K562 (cell line): ENCODE data around the gene RASAL1. TPM values are rescaled to one million over a fixed set of nuclear protein-coding genes. Genes with fewer than 3 reads are reported as not detected.

Experiments
- ATAC-seq: fragments of 200-7000 bp; cut with Tn5 transposase; 3 replicates; pipeline ENCODE4 v1.9.1; 2020; ENCODE audit warnings: moderate library complexity
- BruUV-seq: library from RNA; stranded (reverse); fragments of 400-500 nt; replicated peaks from 2 replicates; lab custom pipeline; 2021; lab: Mats Ljungman, UMichigan
- CTCF ChIA-PET: fragments of 300-600 bp; formaldehyde crosslinking; extraction: SDS; loops from one replicate; lab custom pipeline; 2021; ENCODE audit warnings: low intra/inter-chr PET ratio; lab: Yijun Ruan, JAX
- POLR2A ChIA-PET: fragments of 300-600, 350-650 bp; sonication (Branson Sonifier 250); formaldehyde crosslinking; extraction: SDS; loops from one replicate; lab custom pipeline; 2021; ENCODE audit warnings: antibody characterized with exemption, inconsistent platforms; lab: Yijun Ruan, JAX
- DNase-seq, 4 experiments: peaks; one replicate each; pipeline versions ENCODE4 v3.0.0 to v3.0.0-alpha.2; 2011 to 2018; ENCODE audit warnings: low spot score in 3 of 4, mixed read lengths in 3 of 4; ENCODE audit errors: extremely low read depth in 1 of 4
- FAIRE-seq: peaks from 2 replicates; lab custom pipeline; 2011; peaks lifted over from hg19 to GRCh38; lab: Jason Lieb, UNC
- H2AFZ ChIP-seq: 2 replicates; pipeline ENCODE4 v1.6.0; 2011; ENCODE audit warnings: low read depth, low read length, control low read depth, inconsistent platforms
- H3K27ac ChIP-seq: fragments of 200-600 bp; 3 replicates; pipeline ENCODE4 v1.8.0; 2011; ENCODE audit warnings: low read depth, mild to moderate bottlenecking, control low read depth, inconsistent platforms, low read length, moderate library complexity, mixed read lengths; ENCODE audit errors: extremely low read depth
- H3K27me3 ChIP-seq, 2 experiments: fragments of 300-600 bp in 1 of 2; 2 replicates in 1 of 2; 3 replicates in 1 of 2; pipeline versions ENCODE4 v1.6.0 to v1.8.0; 2011; ENCODE audit warnings: inconsistent platforms in 2 of 2, low read length in 2 of 2, mild to moderate bottlenecking in 1 of 2, mixed read lengths in 1 of 2, moderate library complexity in 1 of 2; ENCODE audit not compliant: control insufficient read depth in 2 of 2, insufficient read depth in 2 of 2
- H3K36me3 ChIP-seq: fragments of 300-600 bp; 3 replicates; pipeline ENCODE4 v1.8.0; 2011; ENCODE audit warnings: mild to moderate bottlenecking, low read length, inconsistent platforms; ENCODE audit not compliant: control insufficient read depth, insufficient read depth
- H3K4me1 ChIP-seq, 2 experiments: fragments of 200-600 bp in 1 of 2; replicated peaks in 1 of 2; 2 replicates in 1 of 2; 3 replicates in 1 of 2; pipeline versions ENCODE4 v1.5.1 to v1.8.0; 2011; ENCODE audit warnings: inconsistent platforms in 2 of 2, low read length in 2 of 2, mild to moderate bottlenecking in 1 of 2, mixed read lengths in 1 of 2, moderate library complexity in 1 of 2; ENCODE audit not compliant: control insufficient read depth in 2 of 2, insufficient read depth in 2 of 2
- H3K4me2 ChIP-seq: 2 replicates; pipeline ENCODE4 v1.6.1; 2011; ENCODE audit warnings: low read length, control low read depth, inconsistent platforms, mixed read lengths; ENCODE audit not compliant: insufficient read depth
- H3K4me3 ChIP-seq: fragments of 200-600 bp; sonication (generic), shearing (Covaris generic); 2 replicates; pipeline ENCODE4 v1.5.1; 2016; ENCODE audit warnings: control low read depth, inconsistent platforms
- H3K79me2 ChIP-seq: fragments of 200-600 bp; 3 replicates; pipeline ENCODE4 v1.8.0; 2011; ENCODE audit warnings: low read length, inconsistent platforms; ENCODE audit not compliant: control insufficient read depth, insufficient read depth
- H3K9ac ChIP-seq, 2 experiments: 2 replicates each; pipeline versions ENCODE4 v1.6.0 to v1.6.1; 2011; ENCODE audit warnings: low read depth in 2 of 2, low read length in 2 of 2, control low read depth in 1 of 2, inconsistent platforms in 1 of 2, mild to moderate bottlenecking in 1 of 2, mixed read lengths in 1 of 2; ENCODE audit not compliant: insufficient read depth in 1 of 2
- H3K9me1 ChIP-seq: one replicate; pipeline ENCODE4 v1.6.0; 2011; ENCODE audit warnings: inconsistent platforms, mild to moderate bottlenecking, low read length, moderate library complexity; ENCODE audit not compliant: control insufficient read depth, insufficient read depth
- H3K9me3 ChIP-seq: replicated peaks from 2 replicates; pipeline ENCODE4 v1.5.1; 2011; ENCODE audit warnings: low read depth, low read length, inconsistent platforms; ENCODE audit not compliant: control insufficient read depth, insufficient read depth
- H4K20me1 ChIP-seq: replicated peaks from 2 replicates; pipeline ENCODE4 v1.6.1; 2011; ENCODE audit warnings: low read length, inconsistent platforms, mixed read lengths; ENCODE audit not compliant: control insufficient read depth, insufficient read depth
- DEAF1 ChIP-seq: fragments of 450-650 bp; formaldehyde crosslinking; IDR thresholded peaks from 2 replicates; pipeline ENCODE4 v1.4.0; 2020; ENCODE audit warnings: mild to moderate bottlenecking, moderate library complexity
- GABPB1 ChIP-seq: sonication (generic); formaldehyde crosslinking; IDR thresholded peaks from 2 replicates; pipeline ENCODE4 v1.8.0; 2022; ENCODE audit warnings: mild to moderate bottlenecking, missing genetic modification reagents
- IFI16 ChIP-seq: fragments of 250-450 bp; sonication (Bioruptor Pico); IDR thresholded peaks from 2 replicates; pipeline ENCODE4 v2.1.2; 2022; ENCODE audit warnings: mild to moderate bottlenecking, inconsistent platforms
- MXD1 ChIP-seq: fragments of 250-450 bp; sonication (Bioruptor Pico); IDR thresholded peaks from 2 replicates; pipeline ENCODE4 v1.8.0; 2021; ENCODE audit warnings: borderline replicate concordance, mild to moderate bottlenecking, moderate library complexity; ENCODE audit not compliant: poor library complexity, severe bottlenecking
- RBM15 ChIP-seq: fragments of 200-400 bp; formaldehyde crosslinking; IDR thresholded peaks from 2 replicates; pipeline ENCODE4 v1.6.1; 2018; ENCODE audit warnings: mild to moderate bottlenecking, low read length, moderate library complexity; ENCODE audit not compliant: insufficient read depth
- ZNF41 ChIP-seq: fragments of 250-450 bp; sonication (Bioruptor Pico); conservative IDR thresholded peaks from 2 replicates; pipeline ENCODE4 v1.4.0; 2020; ENCODE audit warnings: mild to moderate bottlenecking
- ZSCAN32 ChIP-seq: fragments of 450-650 bp; formaldehyde crosslinking; IDR thresholded peaks from 2 replicates; pipeline ENCODE4 v1.4.0; 2020; ENCODE audit warnings: mild to moderate bottlenecking, moderate library complexity
- WGBS: fragments of 100-300 bp; shearing (Covaris generic); methylation state at CpG from one replicate; pipeline ENCODE4 v1.1.6; 2016; ENCODE audit warnings: low coverage, mixed read lengths; ENCODE audit not compliant: insufficient coverage; ENCODE audit errors: missing lambda C conversion rate; 5-methylcytosine and 5-hydroxymethylcytosine counted together
- in situ Hi-C: fragments of 300-500 bp; cut with MboI; formaldehyde crosslinking; loops from 4 replicates; pipeline ENCODE4 v1.15.0; 2018; ENCODE audit warnings: inconsistent platforms, mixed read lengths
- intact Hi-C: fragments of 100-400 bp; cut with micrococcal nuclease; formaldehyde crosslinking; loops from 2 replicates; pipeline ENCODE4 v1.14.2; 2022
- polyA plus RNA-seq, 8 experiments: library from polyadenylated mRNA; depleted of rRNA in 4 of 8; stranded (reverse) in 5 of 8; unstranded in 3 of 8; fragments of >200 nt; fragmentation: Nextera tagmentation in 2 of 8; fragmentation: Illumina TruSeq in 1 of 8; extraction: Ambion mirVana in 2 of 8; extraction: Trizol in 1 of 8; gene quantifications; 2 replicates each; pipeline versions ENCODE4 v1.2.1 to v1.2.3, GENCODE V29; 2011 to 2014; ENCODE audit warnings: inconsistent platforms in 1 of 8, missing spikeins in 1 of 8
- total RNA-seq, 7 experiments: library from RNA; depleted of rRNA in 6 of 7; stranded (reverse); fragments of >200 nt in 6 of 7; fragmentation: Illumina TruSeq in 2 of 7; extraction: Trizol in 2 of 7; gene quantifications; 2 replicates each; pipeline versions ENCODE4 v1.2.1 to v1.2.3, GENCODE V29; 2011 to 2021; ENCODE audit warnings: low replicate concordance in 1 of 7

The RASAL1 gene
- total and polyA plus RNA-seq, 9 of the 15 experiments (the other 6 are each of a cell fraction or from before 2014, with no cell fraction given): 0.06 to 0.16 (median 0.14) TPM; not detected in 6

GRCh38 chr12:113066813-113067400 lies 68.7 kb downstream of the RASAL1 start:
- Histone ChIP-seq H3K36me3 (no peaks in the 10 kb centered on the region), H4K20me1 (peaks cover 10% of the 10 kb centered on the region; the same call in 1 of the 2 replicates), H2AFZ (no peak overlapping the region), H3K4me3 (no peak overlapping the region), H3K9ac (no peak overlapping the region), H3K79me2 (no peaks in the 10 kb centered on the region), H3K9me3 (no peaks in the 10 kb centered on the region), H3K27me3 (peaks cover 4 to 64% of the 10 kb centered on the region in 2 experiments; a peak in 4 of 5 replicates), H3K4me1 (peaks cover 0 to 7% of the 10 kb centered on the region in 2 experiments; a peak in 1 of 5 replicates), H3K4me2 (no peak overlapping the region), H3K9me1 (no peaks in the 10 kb centered on the region), H3K27ac (no peak overlapping the region)
- ATAC-seq (no peak), FAIRE-seq (no peak), DNase-seq (no peak)
- TF ChIP-seq ZSCAN32 (CRISPR knock-in tag) (no peak), RBM15 (no peak), GABPB1 (no peak), MXD1 (no peak), ZNF41 (CRISPR knock-in tag) (no peak), DEAF1 (CRISPR knock-in tag) (no peak), IFI16 (no peak)
- no TSS peak for BruUV-seq
- 0% methylated on average over 12 of the region's 13 CpGs for WGBS
- in situ Hi-C loops (no loop called here), intact Hi-C loops (no loop called here)
- CTCF ChIA-PET: no interaction called here
- POLR2A ChIA-PET: no interaction called here
